KG1 (cell line): ENCODE measurements around the gene PLXND1.
"Not testable (repeated sequence)": the region's sequence is repeated elsewhere in the genome, so short reads cannot be mapped to it uniquely, and the experiment has no call there.

Experiments used
- DNase-seq: peaks from one replicate; lab custom pipeline; 2025; lab: John Stamatoyannopoulos, UW

The PLXND1 gene

GRCh38 chr3:129526121-129526900 lies 80.2 kb downstream of the PLXND1 start:
- peak; percentile 29 for DNase-seq

GRCh38 chr3:129525341-129525968 lies 81.0 kb downstream of the PLXND1 start:
- no peak for DNase-seq

GRCh38 chr3:129524081-129524480 lies 82.4 kb downstream of the PLXND1 start:
- DNase-seq: no peak

GRCh38 chr3:129522953-129523352 lies 83.5 kb downstream of the PLXND1 start:
- no peak for DNase-seq

- no peak for DNase-seq
Measured at GRCh38 chr3:129521611-129522010, 84.9 kb downstream of the PLXND1 start.

GRCh38 chr3:129520960-129521359 lies 85.5 kb downstream of the PLXND1 start:
- no peak for DNase-seq

- no peak for DNase-seq
Measured at GRCh38 chr3:129519896-129520715, 86.4 kb downstream of the PLXND1 start.

GRCh38 chr3:129519449-129519848 lies 87.0 kb downstream of the PLXND1 start:
- DNase-seq: no peak

GRCh38 chr3:129518581-129518980 lies 87.9 kb downstream of the PLXND1 start:
- no peak for DNase-seq

GRCh38 chr3:129518038-129518561 lies 88.4 kb downstream of the PLXND1 start:
- DNase-seq: no peak

- DNase-seq: no peak
Measured at GRCh38 chr3:129517516-129517915, 89.0 kb downstream of the PLXND1 start.

- not testable (repeated sequence) for DNase-seq
Measured at GRCh38 chr3:129515821-129516432, 90.5 kb downstream of the PLXND1 start.

- DNase-seq: not testable (repeated sequence)
Measured at GRCh38 chr3:129515108-129515820, 91.2 kb downstream of the PLXND1 start.

GRCh38 chr3:129514563-129514962 lies 91.9 kb downstream of the PLXND1 start:
- no peak for DNase-seq

- DNase-seq: no peak
Measured at GRCh38 chr3:129514110-129514509, 92.4 kb downstream of the PLXND1 start.

GRCh38 chr3:129513705-129514104 lies 92.8 kb downstream of the PLXND1 start:
- no peak for DNase-seq

- no peak for DNase-seq
Measured at GRCh38 chr3:129512595-129512994, 93.9 kb downstream of the PLXND1 start.

- DNase-seq: no peak
Measured at GRCh38 chr3:129507181-129507831, 99.2 kb downstream of the PLXND1 start.

- DNase-seq: no peak
Measured at GRCh38 chr3:129506231-129506742, 100.2 kb downstream of the PLXND1 start.

- no peak for DNase-seq
Measured at GRCh38 chr3:129505341-129505740, 101.1 kb downstream of the PLXND1 start.
